H9 (cell line): Measurements from ENCODE around the gene HMX1. TPM values are rescaled to one million over a fixed set of nuclear protein-coding genes. Genes with fewer than 3 reads are reported as not detected.

Experiments used
- DNase-seq: peaks from one replicate; pipeline ENCODE4 v3.0.0-alpha.2; 2017
- H2AFZ ChIP-seq: one replicate; pipeline ENCODE4 v1.6.1; 2013; ENCODE audit warnings: mild to moderate bottlenecking, low read length, control low read depth, moderate library complexity
- H2AK5ac ChIP-seq: 2 replicates; pipeline ENCODE4 v1.6.1; 2013; ENCODE audit warnings: low read length, control low read depth, mixed read lengths; ENCODE audit not compliant: insufficient read length
- H2BK120ac ChIP-seq: one replicate; pipeline ENCODE4 v1.6.1; 2013; ENCODE audit warnings: low read depth, mild to moderate bottlenecking, low read length, control low read depth, inconsistent platforms; ENCODE audit not compliant: poor library complexity, severe bottlenecking
- H2BK12ac ChIP-seq: 2 replicates; pipeline ENCODE4 v1.6.1; 2013; ENCODE audit warnings: low read length, control low read depth, mixed read lengths, low read depth; ENCODE audit not compliant: insufficient read length
- H2BK15ac ChIP-seq: 2 replicates; pipeline ENCODE4 v1.6.1; 2013; ENCODE audit warnings: low read depth, low read length, control low read depth
- H2BK20ac ChIP-seq: one replicate; pipeline ENCODE4 v1.6.1; 2013; ENCODE audit warnings: low read depth, mild to moderate bottlenecking, low read length, control low read depth, inconsistent platforms; ENCODE audit not compliant: poor library complexity, severe bottlenecking
- H2BK5ac ChIP-seq: 2 replicates; pipeline ENCODE4 v1.6.1; 2013; ENCODE audit warnings: low read length, control low read depth, mixed read lengths; ENCODE audit not compliant: insufficient read length
- H3K14ac ChIP-seq: 2 replicates; pipeline ENCODE4 v1.6.1; 2013; ENCODE audit warnings: low read length, control low read depth; ENCODE audit not compliant: insufficient read depth
- H3K18ac ChIP-seq: 2 replicates; pipeline ENCODE4 v1.6.1; 2013; ENCODE audit warnings: low read depth, mild to moderate bottlenecking, mixed read lengths, low read length, control low read depth; ENCODE audit not compliant: insufficient read length
- H3K23ac ChIP-seq: 2 replicates; pipeline ENCODE4 v1.6.1; 2013; ENCODE audit warnings: low read length, control low read depth, mixed read lengths, low read depth; ENCODE audit not compliant: insufficient read length
- H3K23me2 ChIP-seq: 2 replicates; pipeline ENCODE4 v1.6.1; 2013; ENCODE audit warnings: low read depth, mild to moderate bottlenecking, mixed read lengths, low read length, control low read depth; ENCODE audit not compliant: insufficient read length, poor library complexity, severe bottlenecking
- H3K27ac ChIP-seq: 2 replicates; pipeline ENCODE4 v1.5.1; 2013; ENCODE audit warnings: low read length, control low read depth, mixed read lengths, low read depth; ENCODE audit not compliant: insufficient read length
- H3K27me3 ChIP-seq: 2 replicates; pipeline ENCODE4 v1.6.1; 2013; ENCODE audit warnings: low read length, control low read depth, inconsistent platforms; ENCODE audit not compliant: insufficient read depth
- H3K4ac ChIP-seq: 2 replicates; pipeline ENCODE4 v1.6.1; 2013; ENCODE audit warnings: low read depth, mild to moderate bottlenecking, control low read depth, inconsistent platforms, low read length, moderate library complexity
- H3K4me1 ChIP-seq: 2 replicates; pipeline ENCODE4 v1.6.1; 2013; ENCODE audit warnings: low read length, control low read depth, inconsistent platforms; ENCODE audit not compliant: insufficient read depth
- H3K4me2 ChIP-seq: 2 replicates; pipeline ENCODE4 v1.6.1; 2013; ENCODE audit warnings: low read length, control low read depth, mixed read lengths; ENCODE audit not compliant: insufficient read length, insufficient read depth
- H3K56ac ChIP-seq: 2 replicates; pipeline ENCODE4 v1.6.1; 2013; ENCODE audit warnings: low read depth, mild to moderate bottlenecking, mixed read lengths, low read length, control low read depth; ENCODE audit not compliant: insufficient read length
- H3K79me1 ChIP-seq: 2 replicates; pipeline ENCODE4 v1.6.1; 2013; ENCODE audit warnings: low read depth, mild to moderate bottlenecking, moderate library complexity, low read length, control low read depth, inconsistent platforms; ENCODE audit not compliant: insufficient read depth, poor library complexity, severe bottlenecking
- H3K79me2 ChIP-seq: 2 replicates; pipeline ENCODE4 v1.6.1; 2013; ENCODE audit warnings: low read length, control low read depth, inconsistent platforms; ENCODE audit not compliant: insufficient read depth
- H3K9ac ChIP-seq: 2 replicates; pipeline ENCODE4 v1.6.1; 2013; ENCODE audit warnings: low read length, control low read depth, mixed read lengths; ENCODE audit not compliant: insufficient read length; ENCODE audit errors: extremely low read depth
- H3K9me3 ChIP-seq: one replicate; pipeline ENCODE4 v1.6.1; 2013; ENCODE audit warnings: low read depth, low read length, inconsistent platforms; ENCODE audit not compliant: control insufficient read depth
- H3T11ph ChIP-seq: one replicate; pipeline ENCODE4 v1.6.1; 2013; ENCODE audit warnings: mild to moderate bottlenecking, low read length, control low read depth, inconsistent platforms
- H4K20me1 ChIP-seq: one replicate; pipeline ENCODE4 v1.6.1; 2013; ENCODE audit not compliant: control insufficient read depth, insufficient read length, insufficient read depth
- H4K5ac ChIP-seq: 2 replicates; pipeline ENCODE4 v1.6.1; 2013; ENCODE audit warnings: low read depth, mild to moderate bottlenecking, mixed read lengths, low read length, control low read depth; ENCODE audit not compliant: insufficient read length
- H4K8ac ChIP-seq: replicated peaks from 2 replicates; pipeline ENCODE4 v1.6.1; 2013; ENCODE audit warnings: low read length, control low read depth, mixed read lengths, low read depth; ENCODE audit not compliant: insufficient read length
- H4K91ac ChIP-seq: 2 replicates; pipeline ENCODE4 v1.6.1; 2013; ENCODE audit warnings: low read depth, mild to moderate bottlenecking, moderate library complexity, mixed read lengths, low read length, control low read depth; ENCODE audit not compliant: insufficient read length
- H3K27ac Mint-ChIP-seq, 3 experiments: 2 replicates in 2 of 3; 3 replicates in 1 of 3; pipeline ENCODE4 v1.8.0; 2020 to 2021; ENCODE audit warnings: mixed read lengths in 3 of 3, mild to moderate bottlenecking in 1 of 3, moderate library complexity in 1 of 3
- H3K27me3 Mint-ChIP-seq: 2 replicates; pipeline ENCODE4 v1.8.0; 2021; ENCODE audit warnings: low read depth, mild to moderate bottlenecking, moderate library complexity, mixed read lengths
- H3K36me3 Mint-ChIP-seq, 3 experiments: 2 replicates in 2 of 3; 3 replicates in 1 of 3; pipeline ENCODE4 v1.8.0; 2020 to 2021; ENCODE audit warnings: low read depth in 3 of 3, mixed read lengths in 3 of 3; ENCODE audit not compliant: insufficient read depth in 1 of 3
- H3K4me1 Mint-ChIP-seq, 2 experiments: 2 replicates each; pipeline ENCODE4 v1.8.0; 2020; ENCODE audit warnings: mixed read lengths in 2 of 2
- H3K4me3 Mint-ChIP-seq, 2 experiments: 2 replicates in 1 of 2; 3 replicates in 1 of 2; pipeline ENCODE4 v1.8.0; 2020 to 2021; ENCODE audit warnings: mild to moderate bottlenecking in 2 of 2, mixed read lengths in 2 of 2, moderate library complexity in 1 of 2
- H3K9me3 Mint-ChIP-seq, 2 experiments: 2 replicates in 1 of 2; 3 replicates in 1 of 2; pipeline ENCODE4 v1.8.0; 2020; ENCODE audit warnings: mild to moderate bottlenecking in 2 of 2, mixed read lengths in 2 of 2, moderate library complexity in 1 of 2
- CTCF ChIP-seq: fragments of 200-600 bp; sonication (generic); conservative IDR thresholded peaks from 3 replicates; pipeline ENCODE4 v1.8.0; 2021; ENCODE audit warnings: antibody characterized with exemption, mild to moderate bottlenecking
- WGBS: extraction: QIAGEN DNeasy Blood & Tissue Kit; methylation state at CpG from one replicate; pipeline ENCODE4 v1.1.7; 2013; ENCODE audit warnings: missing lambda C conversion rate, low lambda C conversion rate, mixed read lengths; ENCODE audit not compliant: insufficient read length; ENCODE audit errors: extremely low coverage; 5-methylcytosine and 5-hydroxymethylcytosine counted together
- total RNA-seq: library from RNA; stranded (reverse); gene quantifications from 2 replicates; pipeline ENCODE4 v1.2.1, GENCODE V29; 2021

HMX1 gene
- total RNA-seq, 1 experiment from 2014 or later, result 0.26 TPM

DNA sequence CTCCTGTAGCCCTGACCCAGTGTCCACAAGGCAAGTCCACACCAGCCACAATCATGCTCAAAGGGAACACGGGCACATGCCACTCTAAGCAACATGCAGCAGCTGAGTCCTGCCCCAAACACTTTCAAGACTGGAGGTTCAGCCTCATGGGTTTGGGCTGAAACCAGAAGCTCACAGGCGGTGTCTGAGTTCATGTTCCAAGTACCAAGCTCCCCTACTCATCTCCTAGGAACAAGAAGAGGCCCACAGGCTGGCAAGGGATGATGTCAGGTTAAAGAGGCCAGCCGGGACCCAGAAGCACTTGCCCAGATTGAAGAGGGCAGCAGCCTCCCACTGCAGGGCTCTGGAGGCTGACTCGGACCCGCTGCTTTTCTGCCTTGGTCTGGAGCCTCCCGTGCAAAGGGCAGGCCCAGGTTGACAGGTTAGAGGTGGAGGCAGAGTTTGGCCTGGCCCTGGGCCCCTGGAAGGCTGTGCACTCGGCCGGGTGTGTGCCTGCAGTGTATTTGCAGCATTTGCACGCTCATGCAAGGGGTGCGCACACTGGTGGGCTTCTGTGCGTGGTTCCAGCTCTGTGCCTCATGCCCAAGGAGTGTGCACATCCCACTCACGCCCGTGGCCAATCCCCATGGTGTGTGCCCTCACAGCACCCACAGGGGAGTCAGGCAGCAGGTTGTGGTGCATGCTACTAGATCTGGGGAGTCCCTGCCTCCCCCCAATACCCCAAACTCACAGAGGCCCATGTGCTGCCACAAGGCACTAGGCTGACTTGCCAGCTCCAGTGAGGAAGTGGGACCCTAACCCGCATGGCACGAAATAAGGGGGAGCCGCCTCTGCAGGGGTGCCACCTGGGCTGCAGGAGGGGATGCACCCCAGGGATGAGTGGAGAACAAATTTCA lies 2.4 kb downstream of the HMX1 start:
- H3K23me2 ChIP-seq, result no peaks in the 10 kb centered on the region
- H2BK20ac ChIP-seq, result no peak overlapping the region
- H4K8ac ChIP-seq, result no peak overlapping the region
- H3K9ac ChIP-seq, result no peak overlapping the region
- H3K4me1 Mint-ChIP-seq, result peaks cover 7 to 32% of the 10 kb centered on the region in 2 experiments
- H3K27me3 ChIP-seq, result peaks cover 92% of the 10 kb centered on the region
- H2BK5ac ChIP-seq, result no peak overlapping the region
- no peaks in the 10 kb centered on the region for H3K79me2 ChIP-seq
- no peak overlapping the region for H3K18ac ChIP-seq
- H3K27ac Mint-ChIP-seq, result no peak overlapping the region
- no peak overlapping the region for H3K4me2 ChIP-seq
- H3K27me3 Mint-ChIP-seq, result peaks cover 91% of the 10 kb centered on the region
- no peak overlapping the region; the same call in 1 of the 2 replicates for H3K14ac ChIP-seq
- no peak overlapping the region for H4K91ac ChIP-seq
- no peak overlapping the region for H2BK15ac ChIP-seq
- peak overlapping the region in 1 of 2 experiments; percentile 57; a peak in 2 of 5 replicates for H3K4me3 Mint-ChIP-seq
- H3K9me3 ChIP-seq, result no peaks in the 10 kb centered on the region
- no CpG with 5 or more reads among the region's 16 CpGs for WGBS
- no peak overlapping the region for H4K5ac ChIP-seq
- no peak overlapping the region for H2AK5ac ChIP-seq
- no peak overlapping the region for H3K4ac ChIP-seq
- no peak overlapping the region for H3K23ac ChIP-seq
- peaks cover 3 to 10% of the 10 kb centered on the region in 2 experiments; a peak in 2 of 5 replicates for H3K9me3 Mint-ChIP-seq
- no peak overlapping the region for H2BK120ac ChIP-seq
- no peak for DNase-seq
- peaks cover 0 to 2% (median 0%) of the 10 kb centered on the region in 3 experiments; a peak in 1 of 7 replicates for H3K36me3 Mint-ChIP-seq
- no peaks in the 10 kb centered on the region for H3K79me1 ChIP-seq
- H4K20me1 ChIP-seq, result no peaks in the 10 kb centered on the region
- TF ChIP-seq CTCF, result no peak
- H2BK12ac ChIP-seq, result no peak overlapping the region
- no peak overlapping the region for H3K27ac ChIP-seq
- no peak overlapping the region for H3T11ph ChIP-seq
- no peak overlapping the region for H2AFZ ChIP-seq
- H3K4me1 ChIP-seq, result no peaks in the 10 kb centered on the region
- no peak overlapping the region for H3K56ac ChIP-seq
